Spleen (tissue), 7 donors: ENCODE data around the gene ELP4.

Source experiments
- POLR2A ChIP-seq, 3 donors: fragments of 450-650 bp; IDR thresholded peaks; one replicate each; pipeline ENCODE4 v1.5.1; 2017; ENCODE audit warnings: antibody characterized with exemption in 3 of 3, mild to moderate bottlenecking in 1 of 3
- POLR2AphosphoS5 ChIP-seq, 3 donors: sonication (generic); formaldehyde crosslinking; IDR thresholded peaks; one replicate each; pipeline ENCODE4 v1.5.1; 2017; ENCODE audit warnings: antibody characterized with exemption in 3 of 3
- TF ChIP-seq, protein P1 (sequence below), 11 experiments: fragments of 200-600 bp in 7 of 11; fragments of 450-650 bp in 4 of 11; sonication (generic) in 4 of 11; IDR thresholded peaks in 8 of 11; conservative IDR thresholded peaks in 3 of 11; 1 replicate in 7 of 11; 2 replicates in 4 of 11; pipeline versions ENCODE4 v1.4.0 to v1.8.0; 2016 to 2021; ENCODE audit warnings: antibody characterized with exemption in 11 of 11, inconsistent platforms in 4 of 11, mild to moderate bottlenecking in 1 of 11
- donor health status: DM: no; HTN: no; CAD: no; lungs with moderate emphysema.
- donor health status: DM: no; HTN: no; CAD: no.
- donor health status: DM: no; HTN: no; CAD: no.

- TF ChIP-seq, protein P1, sequence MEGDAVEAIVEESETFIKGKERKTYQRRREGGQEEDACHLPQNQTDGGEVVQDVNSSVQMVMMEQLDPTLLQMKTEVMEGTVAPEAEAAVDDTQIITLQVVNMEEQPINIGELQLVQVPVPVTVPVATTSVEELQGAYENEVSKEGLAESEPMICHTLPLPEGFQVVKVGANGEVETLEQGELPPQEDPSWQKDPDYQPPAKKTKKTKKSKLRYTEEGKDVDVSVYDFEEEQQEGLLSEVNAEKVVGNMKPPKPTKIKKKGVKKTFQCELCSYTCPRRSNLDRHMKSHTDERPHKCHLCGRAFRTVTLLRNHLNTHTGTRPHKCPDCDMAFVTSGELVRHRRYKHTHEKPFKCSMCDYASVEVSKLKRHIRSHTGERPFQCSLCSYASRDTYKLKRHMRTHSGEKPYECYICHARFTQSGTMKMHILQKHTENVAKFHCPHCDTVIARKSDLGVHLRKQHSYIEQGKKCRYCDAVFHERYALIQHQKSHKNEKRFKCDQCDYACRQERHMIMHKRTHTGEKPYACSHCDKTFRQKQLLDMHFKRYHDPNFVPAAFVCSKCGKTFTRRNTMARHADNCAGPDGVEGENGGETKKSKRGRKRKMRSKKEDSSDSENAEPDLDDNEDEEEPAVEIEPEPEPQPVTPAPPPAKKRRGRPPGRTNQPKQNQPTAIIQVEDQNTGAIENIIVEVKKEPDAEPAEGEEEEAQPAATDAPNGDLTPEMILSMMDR (IDR thresholded peaks at IDR 0.05 in 8 of 11, conservative IDR thresholded peaks at IDR 0.05 in 3 of 11) = no peak
- TF ChIP-seq POLR2A (IDR thresholded peaks at IDR 0.05) (no peak), POLR2AphosphoS5 (IDR thresholded peaks at IDR 0.05) (no peak)
Observed at GRCh38 chr11:31651822-31652221, 142.3 kb downstream of the ELP4 start.
